ENCODE results near the gene EEPD1. TPM values are rescaled to one million over a fixed set of nuclear protein-coding genes. Genes with fewer than 3 reads are reported as not detected.

EEPD1 gene
- total RNA-seq, 1 donor from 2014 or later, result 18.5 TPM

DNA sequence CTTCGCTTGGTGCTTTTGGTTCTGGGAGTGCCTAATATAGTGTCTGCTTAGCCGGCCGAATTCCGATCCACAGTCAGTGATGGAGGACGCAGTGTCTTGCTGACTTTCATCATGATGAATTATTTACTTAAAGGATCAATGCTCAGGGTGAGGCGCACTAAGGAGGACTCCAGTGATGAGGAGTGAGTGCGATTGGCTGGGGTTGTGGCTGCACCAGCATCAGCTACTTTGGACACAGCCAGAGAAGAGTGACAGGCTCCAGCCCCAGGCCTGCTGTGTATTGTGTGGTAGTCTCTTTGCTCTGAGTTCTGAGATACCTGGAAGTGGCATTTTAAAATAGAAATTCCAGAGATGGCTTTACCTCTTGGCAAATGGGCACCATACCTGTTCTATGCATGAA lies 163.3 kb downstream of the EEPD1 start:
- DNase-seq (ENCODE audit: low spot score), result no peak

DNA sequence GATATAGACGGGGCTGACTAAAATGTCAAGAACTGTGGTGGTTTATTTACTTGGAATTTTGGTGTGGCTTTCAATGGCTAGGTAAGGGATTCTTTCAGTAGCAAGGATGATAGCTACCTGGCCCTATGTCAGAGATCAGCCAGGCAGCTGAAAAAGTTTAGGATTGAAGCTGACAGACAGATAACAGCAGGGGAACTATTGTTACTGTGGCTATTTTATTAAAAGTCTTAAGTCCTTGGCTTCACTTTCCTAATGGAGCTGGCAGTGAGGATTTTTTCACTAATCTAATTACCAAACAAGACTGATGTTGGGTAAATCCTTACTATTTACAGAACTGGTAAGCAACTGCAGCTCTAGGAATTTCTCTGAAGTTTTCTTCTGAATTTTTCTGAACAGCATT lies 164.2 kb downstream of the EEPD1 start:
- no peak for DNase-seq (ENCODE audit: low spot score)

DNA sequence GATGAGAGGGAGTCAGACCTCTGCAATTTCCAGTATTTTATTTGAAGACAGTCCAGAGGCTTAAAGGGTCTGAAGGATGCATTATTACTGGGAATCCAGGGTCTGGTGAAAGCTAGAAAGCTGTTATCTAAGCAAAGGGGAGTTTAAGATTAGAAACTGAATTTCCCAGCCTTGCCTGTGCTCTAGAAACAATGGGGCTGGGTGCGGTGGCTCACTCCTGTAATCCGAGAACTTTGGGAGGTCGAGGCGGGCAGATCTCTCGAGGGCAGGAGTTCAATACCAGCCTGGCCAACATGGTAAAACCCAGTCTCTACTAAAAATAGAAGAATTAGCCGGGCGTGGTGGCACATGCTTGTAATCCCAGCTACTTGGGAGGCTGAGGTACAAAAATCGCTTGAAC lies 165.1 kb downstream of the EEPD1 start:
- no peak for DNase-seq (ENCODE audit: low spot score)

DNA sequence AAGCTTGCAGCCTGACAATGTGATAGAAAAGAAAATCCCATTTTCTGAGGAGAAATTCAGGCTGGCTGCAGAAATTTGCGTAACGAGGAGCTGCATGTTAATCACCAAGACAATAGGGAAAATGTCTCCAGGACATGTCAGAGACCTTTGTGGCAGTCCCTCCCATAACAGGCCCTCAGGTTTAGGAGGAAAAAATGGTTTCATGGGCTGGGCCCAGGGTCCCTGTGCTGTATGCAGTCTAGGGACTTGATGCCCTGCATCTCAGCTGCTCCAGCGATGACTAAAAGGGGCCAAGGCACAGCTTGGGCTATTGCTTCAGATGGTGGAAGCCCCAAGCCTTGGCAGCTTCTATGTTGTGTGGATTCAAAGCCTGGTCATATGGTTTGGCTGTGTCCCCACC lies 168.2 kb downstream of the EEPD1 start:
- DNase-seq (ENCODE audit: low spot score), result peak; percentile 24

DNA sequence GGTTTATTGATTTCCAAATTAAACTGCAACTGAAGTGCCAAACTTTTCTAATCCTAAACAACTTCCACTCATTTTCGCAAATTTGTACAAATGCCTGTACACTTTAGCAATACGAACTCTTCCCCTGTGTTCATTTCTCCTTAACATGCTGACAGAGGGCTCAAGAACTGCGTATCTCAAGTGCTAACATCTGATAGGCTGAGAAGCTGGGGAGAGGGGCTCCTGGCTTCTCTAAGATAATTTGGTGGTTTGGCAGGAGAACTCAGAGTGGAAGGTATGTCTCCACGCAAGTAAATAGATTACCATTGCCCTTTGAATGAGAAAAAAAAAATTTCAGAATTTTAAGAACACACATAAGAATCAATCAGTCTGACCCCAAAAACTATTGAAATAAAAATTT lies 183.3 kb downstream of the EEPD1 start:
- no peak for DNase-seq (ENCODE audit: low spot score)

DNA sequence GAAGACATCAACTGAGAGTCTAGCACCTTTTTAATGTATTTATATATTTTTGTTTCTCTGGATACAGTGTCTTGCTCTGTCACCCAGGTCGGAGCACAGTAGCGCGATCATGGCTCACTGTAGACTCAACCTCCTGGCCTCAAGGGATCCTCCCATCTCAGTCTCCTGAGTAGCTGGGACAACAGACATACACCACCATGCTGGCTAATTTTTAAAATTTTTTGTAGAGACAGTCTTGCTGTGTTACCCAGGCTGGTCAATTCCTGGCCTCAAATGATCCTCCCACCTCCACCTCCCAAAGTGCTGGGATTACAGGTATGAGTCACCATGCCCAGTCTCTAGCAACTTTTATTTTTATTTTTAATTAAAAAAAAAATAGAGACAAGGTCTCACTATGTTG lies 185.2 kb downstream of the EEPD1 start:
- no peak for DNase-seq (ENCODE audit: low spot score)

DNA sequence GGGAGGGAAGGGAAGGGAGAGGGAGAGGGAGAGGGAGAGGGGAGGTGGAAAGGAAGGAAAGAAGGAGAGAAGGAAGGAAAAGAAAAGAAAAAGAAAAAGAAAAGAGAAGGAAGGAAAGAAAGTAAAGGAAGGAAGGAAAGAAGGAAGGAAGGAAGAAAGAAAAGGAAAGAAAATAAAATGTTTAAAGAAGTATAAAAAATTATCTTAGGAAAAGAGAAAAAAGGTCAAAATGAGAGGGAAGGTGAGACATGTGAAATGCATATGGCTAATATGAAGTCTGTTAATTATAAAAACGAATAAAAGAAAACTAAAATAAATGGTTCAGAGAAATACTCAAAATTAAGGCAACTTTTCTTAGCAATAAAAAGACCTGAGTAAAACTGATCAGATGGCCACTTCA lies 190.5 kb downstream of the EEPD1 start:
- DNase-seq (ENCODE audit: low spot score), result no peak

DNA sequence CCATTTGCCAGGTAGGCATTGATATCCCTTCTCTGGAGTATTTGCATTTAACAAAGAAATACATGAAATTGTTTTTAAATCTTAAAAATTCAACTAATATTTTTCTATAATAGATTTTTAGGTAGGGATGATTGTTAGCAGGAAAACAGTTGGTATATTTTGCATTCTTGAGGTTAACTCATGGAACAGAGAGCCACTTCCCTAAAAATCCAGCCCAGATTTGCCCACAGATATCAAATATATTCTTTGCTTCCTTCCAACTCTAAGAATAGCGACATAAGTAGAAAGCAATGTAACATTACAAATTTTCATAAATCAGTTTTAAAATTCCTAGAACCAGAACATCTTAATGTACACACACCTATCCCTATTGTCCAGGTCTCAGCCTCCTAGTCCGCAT lies 191.6 kb downstream of the EEPD1 start:
- DNase-seq (ENCODE audit: low spot score), result no peak

DNA sequence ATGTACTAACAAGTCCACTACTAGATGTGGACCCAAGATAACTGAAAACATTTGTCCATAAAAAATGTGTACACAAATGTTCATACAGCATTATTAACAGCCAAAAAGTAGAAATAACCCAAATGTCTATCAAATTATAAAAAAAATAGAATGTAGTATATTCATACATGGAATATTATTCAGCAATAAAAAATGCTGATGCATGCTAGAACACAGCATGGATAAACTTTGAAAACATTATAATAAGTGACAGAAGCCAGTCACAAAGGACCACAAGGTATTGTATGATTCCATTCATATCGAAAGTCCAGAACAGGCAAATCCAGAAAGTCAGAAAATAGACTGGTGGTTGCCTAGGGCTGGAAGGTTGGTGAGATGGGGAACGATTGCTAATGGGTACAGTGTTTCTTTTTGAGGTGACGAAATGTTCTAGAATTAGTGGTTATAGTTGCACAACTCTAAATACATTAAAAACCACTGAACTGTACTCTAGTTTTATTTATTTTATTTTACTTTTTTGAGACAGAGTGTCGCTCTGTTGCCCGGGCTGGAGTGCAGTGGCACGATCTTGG lies 193.3 kb downstream of the EEPD1 start:
- no peak for DNase-seq (ENCODE audit: low spot score)

DNA sequence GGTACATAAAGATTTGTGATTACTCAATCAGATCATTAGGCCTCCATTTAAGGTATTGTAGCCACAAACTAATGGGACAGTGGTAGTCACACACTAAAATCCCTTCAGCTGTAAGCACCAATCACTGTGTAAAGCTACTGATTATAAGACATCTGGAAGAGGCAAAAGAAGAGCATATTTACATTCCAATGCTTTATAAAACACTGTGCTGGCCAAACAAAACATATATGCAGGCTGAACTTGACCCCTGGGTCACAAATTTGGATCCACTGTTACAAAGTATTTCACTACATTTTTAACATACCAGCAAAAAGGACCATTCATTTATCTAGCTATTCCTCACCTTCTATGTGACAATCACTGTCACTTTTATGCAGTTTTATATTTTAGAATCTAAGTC lies 195.2 kb downstream of the EEPD1 start:
- DNase-seq (ENCODE audit: low spot score), result no peak

DNA sequence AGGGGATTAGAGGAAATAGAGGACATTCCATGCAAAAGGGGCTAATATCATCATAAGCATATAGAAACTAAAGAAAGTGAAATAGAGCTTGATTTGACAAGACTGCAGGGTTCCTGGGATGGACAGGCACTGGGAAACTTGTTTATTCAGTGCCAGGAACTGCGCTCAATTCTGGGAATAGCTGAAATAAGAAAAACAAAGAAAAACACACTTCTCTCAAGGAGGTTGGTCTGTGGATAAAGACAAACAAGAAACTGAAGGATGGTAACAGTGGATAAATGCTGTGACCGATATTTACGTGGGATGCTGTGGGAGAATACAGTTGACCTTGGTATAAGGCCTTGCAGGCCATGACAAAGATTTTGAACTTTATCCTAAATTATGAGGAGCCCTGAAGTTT lies 195.7 kb downstream of the EEPD1 start:
- no peak for DNase-seq (ENCODE audit: low spot score)

DNA sequence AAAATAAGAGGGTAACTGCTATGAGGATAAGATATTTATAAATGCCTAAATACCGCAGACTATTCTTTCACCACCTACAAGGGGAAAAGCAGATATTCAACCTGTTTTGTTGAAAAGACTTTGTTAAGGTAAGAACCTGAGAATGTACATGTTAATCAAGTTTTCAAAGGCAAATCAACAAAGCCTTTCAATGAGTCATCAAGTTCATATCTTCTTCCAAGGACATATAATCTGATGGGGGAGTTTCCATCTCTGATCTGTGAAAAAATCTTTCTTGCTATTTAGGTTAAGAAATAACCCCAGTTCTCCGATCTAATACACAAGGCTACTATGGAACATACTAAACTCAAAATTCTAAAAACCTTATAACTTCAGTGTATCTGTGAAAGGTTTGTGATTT lies 196.6 kb downstream of the EEPD1 start:
- DNase-seq (ENCODE audit: low spot score), result no peak

Other genes with a start within 250 kb of the EEPD1 start
- gene ANLN, start 236.6 kb downstream of the EEPD1 start, total RNA-seq, result 0.55 TPM

Measured in mesenteric fat pad (tissue), 1 donor.